ENCODE data around the gene CTTN.

DNA sequence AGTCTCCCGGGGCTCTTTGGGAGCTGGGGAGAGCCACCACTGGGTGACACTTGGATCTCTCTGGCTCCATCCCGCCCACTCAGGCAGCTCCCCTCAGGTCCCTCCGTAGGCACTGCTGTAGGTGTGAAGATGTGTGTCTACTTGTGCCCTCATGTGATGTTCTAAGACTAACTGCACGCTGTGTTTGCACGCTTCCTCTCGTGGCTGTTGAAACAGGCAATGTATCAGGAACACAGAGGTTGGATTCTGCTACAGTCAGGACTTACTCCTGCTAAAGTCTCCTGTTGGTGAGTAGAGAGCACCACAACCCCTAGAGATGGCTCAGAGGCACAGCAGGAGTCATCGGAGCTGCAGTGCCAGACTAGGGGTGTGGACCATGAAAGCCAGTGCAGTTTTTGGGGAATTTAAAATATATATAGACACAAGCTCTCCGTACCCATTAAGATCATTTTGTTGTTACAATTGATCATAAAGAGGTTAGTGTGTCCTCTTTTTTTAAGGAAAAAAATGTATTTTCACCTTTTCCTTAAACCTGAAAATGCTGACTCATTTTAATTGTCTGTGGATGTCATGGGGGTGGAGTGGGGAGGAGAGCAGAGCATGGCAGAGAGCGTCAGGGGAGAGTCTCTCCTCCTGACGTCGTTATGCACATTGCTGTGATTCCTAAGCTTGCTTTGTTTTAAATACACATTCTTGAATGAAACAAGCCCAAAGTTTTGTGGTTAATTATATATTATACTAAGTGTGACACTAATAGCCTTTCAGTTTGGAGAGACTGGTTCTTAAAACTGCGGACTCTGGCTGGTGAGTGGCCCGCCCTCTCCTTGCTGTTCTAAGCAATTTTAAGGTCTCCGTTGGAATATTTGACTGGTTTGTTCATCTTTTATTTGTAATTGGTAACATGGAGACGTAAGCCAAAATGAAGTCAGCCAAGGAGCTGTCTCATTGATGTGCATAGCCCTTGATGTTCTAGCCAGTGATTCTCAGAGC lies 16.2 kb upstream of the CTTN start:
- TF ChIP-seq, protein P1, sequence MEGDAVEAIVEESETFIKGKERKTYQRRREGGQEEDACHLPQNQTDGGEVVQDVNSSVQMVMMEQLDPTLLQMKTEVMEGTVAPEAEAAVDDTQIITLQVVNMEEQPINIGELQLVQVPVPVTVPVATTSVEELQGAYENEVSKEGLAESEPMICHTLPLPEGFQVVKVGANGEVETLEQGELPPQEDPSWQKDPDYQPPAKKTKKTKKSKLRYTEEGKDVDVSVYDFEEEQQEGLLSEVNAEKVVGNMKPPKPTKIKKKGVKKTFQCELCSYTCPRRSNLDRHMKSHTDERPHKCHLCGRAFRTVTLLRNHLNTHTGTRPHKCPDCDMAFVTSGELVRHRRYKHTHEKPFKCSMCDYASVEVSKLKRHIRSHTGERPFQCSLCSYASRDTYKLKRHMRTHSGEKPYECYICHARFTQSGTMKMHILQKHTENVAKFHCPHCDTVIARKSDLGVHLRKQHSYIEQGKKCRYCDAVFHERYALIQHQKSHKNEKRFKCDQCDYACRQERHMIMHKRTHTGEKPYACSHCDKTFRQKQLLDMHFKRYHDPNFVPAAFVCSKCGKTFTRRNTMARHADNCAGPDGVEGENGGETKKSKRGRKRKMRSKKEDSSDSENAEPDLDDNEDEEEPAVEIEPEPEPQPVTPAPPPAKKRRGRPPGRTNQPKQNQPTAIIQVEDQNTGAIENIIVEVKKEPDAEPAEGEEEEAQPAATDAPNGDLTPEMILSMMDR (IDR thresholded peaks at IDR 0.05; ENCODE audit: low read length): no peak
- TF ChIP-seq EZH2 (IDR thresholded peaks at IDR 0.05; ENCODE audit: borderline replicate concordance, low read length): no peak

Measured in OCI-LY1 (cell line).